Vagina (tissue), 2 donors: Measurements from ENCODE around the gene PTPRM.

Experiments used
- POLR2A ChIP-seq, 2 donors: fragments of 450-650 bp; IDR thresholded peaks; one replicate each; pipeline ENCODE4 v1.6.1; 2017; ENCODE audit warnings: antibody characterized with exemption in 2 of 2, mild to moderate bottlenecking in 2 of 2, moderate library complexity in 2 of 2
- TF ChIP-seq, protein P1 (sequence below), 3 experiments: fragments of 450-650 bp in 2 of 3; fragments of 200-600 bp in 1 of 3; sonication (generic) in 1 of 3; IDR thresholded peaks; one replicate each; pipeline ENCODE4 v1.5.1; 2017 to 2019; ENCODE audit warnings: antibody characterized with exemption in 3 of 3, mild to moderate bottlenecking in 2 of 3, moderate library complexity in 2 of 3

DNA sequence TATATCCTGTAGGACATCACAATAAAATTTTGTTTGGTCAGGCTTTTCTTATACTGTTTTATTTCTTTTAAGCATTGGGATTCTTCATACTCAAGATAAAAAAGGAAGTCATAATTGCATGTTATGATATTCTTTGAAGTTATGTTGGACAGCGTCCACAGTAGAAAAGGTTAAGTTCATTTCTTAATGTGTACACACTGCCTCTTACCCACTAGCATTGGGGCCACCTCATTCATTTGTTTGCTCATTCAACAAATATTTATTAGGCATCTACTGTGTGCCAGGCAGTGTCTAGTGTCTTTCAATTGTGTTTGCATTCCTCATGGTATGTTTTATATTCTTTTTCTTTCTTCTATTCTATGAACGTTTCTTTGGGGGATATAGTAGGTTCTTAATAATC lies 70.2 kb downstream of the PTPRM start:
- TF ChIP-seq POLR2A (IDR thresholded peaks at IDR 0.05): no peak
- TF ChIP-seq, protein P1, sequence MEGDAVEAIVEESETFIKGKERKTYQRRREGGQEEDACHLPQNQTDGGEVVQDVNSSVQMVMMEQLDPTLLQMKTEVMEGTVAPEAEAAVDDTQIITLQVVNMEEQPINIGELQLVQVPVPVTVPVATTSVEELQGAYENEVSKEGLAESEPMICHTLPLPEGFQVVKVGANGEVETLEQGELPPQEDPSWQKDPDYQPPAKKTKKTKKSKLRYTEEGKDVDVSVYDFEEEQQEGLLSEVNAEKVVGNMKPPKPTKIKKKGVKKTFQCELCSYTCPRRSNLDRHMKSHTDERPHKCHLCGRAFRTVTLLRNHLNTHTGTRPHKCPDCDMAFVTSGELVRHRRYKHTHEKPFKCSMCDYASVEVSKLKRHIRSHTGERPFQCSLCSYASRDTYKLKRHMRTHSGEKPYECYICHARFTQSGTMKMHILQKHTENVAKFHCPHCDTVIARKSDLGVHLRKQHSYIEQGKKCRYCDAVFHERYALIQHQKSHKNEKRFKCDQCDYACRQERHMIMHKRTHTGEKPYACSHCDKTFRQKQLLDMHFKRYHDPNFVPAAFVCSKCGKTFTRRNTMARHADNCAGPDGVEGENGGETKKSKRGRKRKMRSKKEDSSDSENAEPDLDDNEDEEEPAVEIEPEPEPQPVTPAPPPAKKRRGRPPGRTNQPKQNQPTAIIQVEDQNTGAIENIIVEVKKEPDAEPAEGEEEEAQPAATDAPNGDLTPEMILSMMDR (IDR thresholded peaks at IDR 0.05): no peak
